GM21576 (cell line): ENCODE data around the gene CHCHD3.

Experiments
- ATAC-seq: cut with Tn5 transposase; IDR thresholded peaks from one replicate; pipeline ENCODE4 v1.9.1; 2021; ENCODE audit warnings: mild to moderate bottlenecking, moderate library complexity; ENCODE audit not compliant: unreplicated experiment

The CHCHD3 gene

GRCh38 chr7:133048589-133048988 is 33.3 kb downstream of the CHCHD3 start:
- no peak for ATAC-seq

GRCh38 chr7:133047321-133047720 is 34.6 kb downstream of the CHCHD3 start:
- ATAC-seq, result no peak

- no peak for ATAC-seq
Measured at GRCh38 chr7:133044722-133045473, 37.0 kb downstream of the CHCHD3 start.

GRCh38 chr7:133040674-133041073 is 41.2 kb downstream of the CHCHD3 start:
- no peak for ATAC-seq

GRCh38 chr7:133040178-133040577 is 41.7 kb downstream of the CHCHD3 start:
- no peak for ATAC-seq

- no peak for ATAC-seq
Measured at GRCh38 chr7:133039614-133040013, 42.3 kb downstream of the CHCHD3 start.

- ATAC-seq, result no peak
Measured at GRCh38 chr7:133036289-133036688, 45.6 kb downstream of the CHCHD3 start.

- peak; percentile 91 for ATAC-seq
Measured at GRCh38 chr7:133035240-133035639, 46.6 kb downstream of the CHCHD3 start.

- ATAC-seq, result no peak
Measured at GRCh38 chr7:133030346-133030745, 51.5 kb downstream of the CHCHD3 start.

- no peak for ATAC-seq
Measured at GRCh38 chr7:133029463-133029862, 52.4 kb downstream of the CHCHD3 start.

GRCh38 chr7:133027397-133027796 is 54.5 kb downstream of the CHCHD3 start:
- ATAC-seq, result no peak

GRCh38 chr7:133026210-133026859 is 55.6 kb downstream of the CHCHD3 start:
- no peak for ATAC-seq

- no peak for ATAC-seq
Measured at GRCh38 chr7:133025056-133025455, 56.8 kb downstream of the CHCHD3 start.

- no peak for ATAC-seq
Measured at GRCh38 chr7:133024596-133024995, 57.3 kb downstream of the CHCHD3 start.

GRCh38 chr7:133023370-133024071 is 58.4 kb downstream of the CHCHD3 start:
- no peak for ATAC-seq

- ATAC-seq, result no peak
Measured at GRCh38 chr7:133022661-133023060, 59.2 kb downstream of the CHCHD3 start.

- no peak for ATAC-seq
Measured at GRCh38 chr7:133021196-133021595, 60.7 kb downstream of the CHCHD3 start.

GRCh38 chr7:133020496-133020895 is 61.4 kb downstream of the CHCHD3 start:
- ATAC-seq, result no peak

GRCh38 chr7:133019590-133019989 is 62.3 kb downstream of the CHCHD3 start:
- ATAC-seq, result no peak

- no peak for ATAC-seq
Measured at GRCh38 chr7:133016604-133017003, 65.3 kb downstream of the CHCHD3 start.

GRCh38 chr7:133015888-133016287 is 66.0 kb downstream of the CHCHD3 start:
- no peak for ATAC-seq

GRCh38 chr7:133011746-133012145 is 70.1 kb downstream of the CHCHD3 start:
- ATAC-seq, result no peak
